ENCODE results near the gene CTNNA2. TPM values are rescaled to one million over a fixed set of nuclear protein-coding genes. Genes with fewer than 3 reads are reported as not detected.

Gene CTNNA2
- polyA plus RNA-seq, 4 donors: 0.27 to 2.8 (median 1.3) TPM; not detected in 1

- Histone ChIP-seq H3K27me3 (ENCODE audit: control insufficient read depth in 3 of 3, insufficient read depth in 3 of 3, low read length in 3 of 3) (no peaks in the 10 kb centered on the region), H3K9me3 (ENCODE audit: control insufficient read depth in 2 of 2, insufficient read depth in 1 of 2, low read depth in 1 of 2, low read length in 1 of 2) (no peaks in the 10 kb centered on the region), H3K4me3 (ENCODE audit: low read depth in 1 of 3, low read length in 3 of 3) (no peak overlapping the region), H3K27ac (ENCODE audit: low read depth in 1 of 3, low read length in 2 of 3) (no peak overlapping the region), H3K4me1 (ENCODE audit: control insufficient read depth in 3 of 3, insufficient read depth in 2 of 3, low read depth in 1 of 3, low read length in 2 of 3) (no peaks in the 10 kb centered on the region), H3K36me3 (ENCODE audit: control insufficient read depth in 3 of 3, insufficient read depth in 2 of 3, low read depth in 1 of 3, low read length in 3 of 3) (no peaks in the 10 kb centered on the region)
- no peak for DNase-seq
- no peak for FAIRE-seq
- WGBS, 3 donors: 76 to 90% (median 79%) methylated on average over 2 of the region's 2 CpGs
Measured at GRCh38 chr2:79985571-79985970, 472.7 kb downstream of the CTNNA2 start.

GRCh38 chr2:79993144-79993543 is 480.3 kb downstream of the CTNNA2 start:
- H3K4me3 ChIP-seq (ENCODE audit: low read depth in 1 of 3, low read length in 3 of 3): no peak overlapping the region
- H3K36me3 ChIP-seq (ENCODE audit: control insufficient read depth in 3 of 3, insufficient read depth in 2 of 3, low read depth in 1 of 3, low read length in 3 of 3): no peaks in the 10 kb centered on the region
- H3K9me3 ChIP-seq (ENCODE audit: control insufficient read depth in 2 of 2, insufficient read depth in 1 of 2, low read depth in 1 of 2, low read length in 1 of 2): no peaks in the 10 kb centered on the region
- WGBS, 3 donors: 35 to 58% (median 52%) methylated on average over 3 of the region's 3 CpGs
- no peak overlapping the region for H3K27ac ChIP-seq (ENCODE audit: low read depth in 1 of 3, low read length in 2 of 3)
- no peaks in the 10 kb centered on the region for H3K27me3 ChIP-seq (ENCODE audit: control insufficient read depth in 3 of 3, insufficient read depth in 3 of 3, low read length in 3 of 3)
- FAIRE-seq (no peak), DNase-seq (no peak)
- H3K4me1 ChIP-seq (ENCODE audit: control insufficient read depth in 3 of 3, insufficient read depth in 2 of 3, low read depth in 1 of 3, low read length in 2 of 3): no peaks in the 10 kb centered on the region

- H3K4me3 ChIP-seq (ENCODE audit: low read depth in 1 of 3, low read length in 3 of 3): no peak overlapping the region
- H3K27me3 ChIP-seq (ENCODE audit: control insufficient read depth in 3 of 3, insufficient read depth in 3 of 3, low read length in 3 of 3): no peaks in the 10 kb centered on the region
- DNase-seq (peak in 1 of 2 donors; percentile 1), FAIRE-seq (no peak)
- no peaks in the 10 kb centered on the region for H3K36me3 ChIP-seq (ENCODE audit: control insufficient read depth in 3 of 3, insufficient read depth in 2 of 3, low read depth in 1 of 3, low read length in 3 of 3)
- H3K27ac ChIP-seq (ENCODE audit: low read depth in 1 of 3, low read length in 2 of 3): no peak overlapping the region
- H3K9me3 ChIP-seq (ENCODE audit: control insufficient read depth in 2 of 2, insufficient read depth in 1 of 2, low read depth in 1 of 2, low read length in 1 of 2): no peaks in the 10 kb centered on the region
- H3K4me1 ChIP-seq (ENCODE audit: control insufficient read depth in 3 of 3, insufficient read depth in 2 of 3, low read depth in 1 of 3, low read length in 2 of 3): no peaks in the 10 kb centered on the region
- 55 to 71% (median 58%) methylated on average over 5 of the region's 5 CpGs for WGBS, 3 donors
Measured at GRCh38 chr2:79994161-79994560, 481.3 kb downstream of the CTNNA2 start.

- no peaks in the 10 kb centered on the region for H3K36me3 ChIP-seq (ENCODE audit: control insufficient read depth in 3 of 3, insufficient read depth in 2 of 3, low read depth in 1 of 3, low read length in 3 of 3)
- no peak for DNase-seq
- no peaks in the 10 kb centered on the region for H3K9me3 ChIP-seq (ENCODE audit: control insufficient read depth in 2 of 2, insufficient read depth in 1 of 2, low read depth in 1 of 2, low read length in 1 of 2)
- FAIRE-seq: no peak
- no peaks in the 10 kb centered on the region for H3K27me3 ChIP-seq (ENCODE audit: control insufficient read depth in 3 of 3, insufficient read depth in 3 of 3, low read length in 3 of 3)
- no peaks in the 10 kb centered on the region for H3K4me1 ChIP-seq (ENCODE audit: control insufficient read depth in 3 of 3, insufficient read depth in 2 of 3, low read depth in 1 of 3, low read length in 2 of 3)
- no peak overlapping the region for H3K4me3 ChIP-seq (ENCODE audit: low read depth in 1 of 3, low read length in 3 of 3)
- no peak overlapping the region for H3K27ac ChIP-seq (ENCODE audit: low read depth in 1 of 3, low read length in 2 of 3)
Measured at GRCh38 chr2:79994965-79995364, 482.1 kb downstream of the CTNNA2 start.

GRCh38 chr2:79996709-79997108 is 483.9 kb downstream of the CTNNA2 start:
- no peaks in the 10 kb centered on the region for H3K36me3 ChIP-seq (ENCODE audit: control insufficient read depth in 3 of 3, insufficient read depth in 2 of 3, low read depth in 1 of 3, low read length in 3 of 3)
- no peaks in the 10 kb centered on the region for H3K9me3 ChIP-seq (ENCODE audit: control insufficient read depth in 2 of 2, insufficient read depth in 1 of 2, low read depth in 1 of 2, low read length in 1 of 2)
- H3K27ac ChIP-seq (ENCODE audit: low read depth in 1 of 3, low read length in 2 of 3): no peak overlapping the region
- WGBS, 3 donors: 78 to 86% (median 81%) methylated on average over 5 of the region's 5 CpGs
- H3K27me3 ChIP-seq (ENCODE audit: control insufficient read depth in 3 of 3, insufficient read depth in 3 of 3, low read length in 3 of 3): no peaks in the 10 kb centered on the region
- no peak overlapping the region for H3K4me3 ChIP-seq (ENCODE audit: low read depth in 1 of 3, low read length in 3 of 3)
- H3K4me1 ChIP-seq (ENCODE audit: control insufficient read depth in 3 of 3, insufficient read depth in 2 of 3, low read depth in 1 of 3, low read length in 2 of 3): no peaks in the 10 kb centered on the region
- DNase-seq (no peak), FAIRE-seq (no peak)

- FAIRE-seq (no peak), DNase-seq (no peak)
- H3K9me3 ChIP-seq (ENCODE audit: control insufficient read depth in 2 of 2, insufficient read depth in 1 of 2, low read depth in 1 of 2, low read length in 1 of 2): no peaks in the 10 kb centered on the region
- no peaks in the 10 kb centered on the region for H3K4me1 ChIP-seq (ENCODE audit: control insufficient read depth in 3 of 3, insufficient read depth in 2 of 3, low read depth in 1 of 3, low read length in 2 of 3)
- no peaks in the 10 kb centered on the region for H3K27me3 ChIP-seq (ENCODE audit: control insufficient read depth in 3 of 3, insufficient read depth in 3 of 3, low read length in 3 of 3)
- no peak overlapping the region for H3K4me3 ChIP-seq (ENCODE audit: low read depth in 1 of 3, low read length in 3 of 3)
- WGBS, 3 donors: 48 to 85% (median 75%) methylated on average over 5 of the region's 5 CpGs
- no peak overlapping the region for H3K27ac ChIP-seq (ENCODE audit: low read depth in 1 of 3, low read length in 2 of 3)
- H3K36me3 ChIP-seq (ENCODE audit: control insufficient read depth in 3 of 3, insufficient read depth in 2 of 3, low read depth in 1 of 3, low read length in 3 of 3): no peaks in the 10 kb centered on the region
Measured at GRCh38 chr2:80001701-80002101, 488.9 kb downstream of the CTNNA2 start.

GRCh38 chr2:80002112-80002511 is 489.3 kb downstream of the CTNNA2 start:
- Histone ChIP-seq H3K27ac (ENCODE audit: low read depth in 1 of 3, low read length in 2 of 3) (no peak overlapping the region), H3K27me3 (ENCODE audit: control insufficient read depth in 3 of 3, insufficient read depth in 3 of 3, low read length in 3 of 3) (no peaks in the 10 kb centered on the region), H3K36me3 (ENCODE audit: control insufficient read depth in 3 of 3, insufficient read depth in 2 of 3, low read depth in 1 of 3, low read length in 3 of 3) (no peaks in the 10 kb centered on the region), H3K4me1 (ENCODE audit: control insufficient read depth in 3 of 3, insufficient read depth in 2 of 3, low read depth in 1 of 3, low read length in 2 of 3) (no peaks in the 10 kb centered on the region), H3K9me3 (ENCODE audit: control insufficient read depth in 2 of 2, insufficient read depth in 1 of 2, low read depth in 1 of 2, low read length in 1 of 2) (no peaks in the 10 kb centered on the region), H3K4me3 (ENCODE audit: low read depth in 1 of 3, low read length in 3 of 3) (no peak overlapping the region)
- DNase-seq (no peak), FAIRE-seq (no peak)
- 57 to 68% (median 63%) methylated on average over 3 of the region's 3 CpGs for WGBS, 3 donors

GRCh38 chr2:80002568-80003157 is 489.8 kb downstream of the CTNNA2 start:
- 68 to 80% (median 72%) methylated on average over 6 of the region's 6 CpGs for WGBS, 3 donors
- no peak overlapping the region for H3K27ac ChIP-seq (ENCODE audit: low read depth in 1 of 3, low read length in 2 of 3)
- no peaks in the 10 kb centered on the region for H3K36me3 ChIP-seq (ENCODE audit: control insufficient read depth in 3 of 3, insufficient read depth in 2 of 3, low read depth in 1 of 3, low read length in 3 of 3)
- H3K4me1 ChIP-seq (ENCODE audit: control insufficient read depth in 3 of 3, insufficient read depth in 2 of 3, low read depth in 1 of 3, low read length in 2 of 3): no peaks in the 10 kb centered on the region
- no peaks in the 10 kb centered on the region for H3K9me3 ChIP-seq (ENCODE audit: control insufficient read depth in 2 of 2, insufficient read depth in 1 of 2, low read depth in 1 of 2, low read length in 1 of 2)
- no peak overlapping the region for H3K4me3 ChIP-seq (ENCODE audit: low read depth in 1 of 3, low read length in 3 of 3)
- FAIRE-seq: no peak
- DNase-seq: no peak
- no peaks in the 10 kb centered on the region for H3K27me3 ChIP-seq (ENCODE audit: control insufficient read depth in 3 of 3, insufficient read depth in 3 of 3, low read length in 3 of 3)

- H3K9me3 ChIP-seq (ENCODE audit: control insufficient read depth in 2 of 2, insufficient read depth in 1 of 2, low read depth in 1 of 2, low read length in 1 of 2): no peaks in the 10 kb centered on the region
- FAIRE-seq (no peak), DNase-seq (no peak)
- no peak overlapping the region for H3K4me3 ChIP-seq (ENCODE audit: low read depth in 1 of 3, low read length in 3 of 3)
- no peaks in the 10 kb centered on the region for H3K27me3 ChIP-seq (ENCODE audit: control insufficient read depth in 3 of 3, insufficient read depth in 3 of 3, low read length in 3 of 3)
- H3K36me3 ChIP-seq (ENCODE audit: control insufficient read depth in 3 of 3, insufficient read depth in 2 of 3, low read depth in 1 of 3, low read length in 3 of 3): no peaks in the 10 kb centered on the region
- whole genome bisulfite sequencing, 3 donors: 39 to 74% (median 58%) methylated on average over 5 of the region's 5 CpGs
- no peaks in the 10 kb centered on the region for H3K4me1 ChIP-seq (ENCODE audit: control insufficient read depth in 3 of 3, insufficient read depth in 2 of 3, low read depth in 1 of 3, low read length in 2 of 3)
- no peak overlapping the region for H3K27ac ChIP-seq (ENCODE audit: low read depth in 1 of 3, low read length in 2 of 3)
Measured at GRCh38 chr2:80007777-80008503, 495.1 kb downstream of the CTNNA2 start.

All from small intestine (tissue), 7 donors.